SW 1271 (cell line): ENCODE results near the gene CD47.

Experiments
- DNase-seq, 2 experiments: peaks; one replicate each; lab custom pipeline; 2025; lab: John Stamatoyannopoulos, UW

The CD47 gene

GRCh38 chr3:108013141-108014055 lies 77.4 kb downstream of the CD47 start:
- DNase-seq: no peak

DNA sequence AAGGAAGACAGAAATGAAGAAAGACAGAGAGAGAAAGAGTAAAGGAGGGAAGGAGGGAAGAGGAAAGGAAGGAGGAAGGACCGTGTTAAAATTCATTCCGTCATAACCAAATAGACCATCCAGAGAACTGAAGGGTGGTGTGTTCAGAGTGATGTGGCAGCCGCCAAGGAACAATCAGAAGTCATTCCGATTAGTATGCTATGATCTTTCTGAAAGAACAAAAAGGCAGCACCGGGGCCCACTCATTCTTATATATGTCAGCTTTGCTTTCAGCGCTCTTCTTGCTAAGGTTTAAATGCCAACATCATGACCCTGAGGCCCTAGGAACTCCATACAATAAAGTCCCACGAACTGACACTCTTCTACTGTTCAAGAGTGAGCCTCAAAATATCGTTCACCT lies 78.5 kb downstream of the CD47 start:
- DNase-seq: no peak

DNA sequence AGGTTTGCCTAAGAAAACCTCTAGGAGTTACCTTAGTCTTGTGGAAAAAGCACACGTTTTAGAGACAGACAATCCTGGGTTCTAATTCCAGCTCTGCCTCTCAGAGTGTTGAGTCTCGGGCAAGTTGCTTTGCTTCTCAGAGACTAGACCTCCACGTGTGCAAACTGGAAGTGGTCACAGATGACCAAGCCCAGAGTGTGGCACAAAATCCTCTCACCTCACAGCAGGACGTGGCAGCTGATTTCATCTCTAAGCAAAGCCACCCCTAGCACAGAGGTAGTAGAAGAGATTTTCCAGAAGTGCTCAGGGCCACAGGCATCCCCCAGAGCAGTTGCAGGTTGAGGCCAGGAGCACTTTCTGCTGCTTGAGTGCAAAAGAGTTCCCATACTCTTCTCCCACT lies 79.2 kb downstream of the CD47 start:
- DNase-seq: no peak

GRCh38 chr3:108008931-108009639 lies 81.7 kb downstream of the CD47 start:
- DNase-seq: no peak

DNA sequence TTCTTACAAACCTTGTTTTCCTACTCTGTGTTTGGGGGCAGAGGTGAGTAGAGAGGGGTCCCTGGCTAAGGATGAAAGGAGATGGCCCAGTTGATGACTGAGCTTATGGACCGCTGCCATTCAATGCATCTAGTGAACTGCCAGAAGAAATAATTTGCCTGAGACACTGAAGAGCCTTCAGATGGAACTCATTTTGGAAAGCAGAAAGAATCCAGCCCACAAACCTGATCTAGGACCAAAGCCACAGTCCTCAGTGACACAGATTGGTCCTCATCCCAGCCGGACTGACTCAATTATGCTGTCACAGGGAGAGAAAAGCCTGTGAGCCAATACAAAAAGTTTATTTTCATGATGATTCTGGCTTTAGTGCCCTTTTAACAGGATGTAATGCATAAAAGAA lies 82.7 kb downstream of the CD47 start:
- no peak for DNase-seq

- no peak for DNase-seq
Measured at GRCh38 chr3:108006881-108007331, 83.9 kb downstream of the CD47 start.

GRCh38 chr3:108006077-108006771 lies 84.6 kb downstream of the CD47 start:
- DNase-seq: no peak

DNA sequence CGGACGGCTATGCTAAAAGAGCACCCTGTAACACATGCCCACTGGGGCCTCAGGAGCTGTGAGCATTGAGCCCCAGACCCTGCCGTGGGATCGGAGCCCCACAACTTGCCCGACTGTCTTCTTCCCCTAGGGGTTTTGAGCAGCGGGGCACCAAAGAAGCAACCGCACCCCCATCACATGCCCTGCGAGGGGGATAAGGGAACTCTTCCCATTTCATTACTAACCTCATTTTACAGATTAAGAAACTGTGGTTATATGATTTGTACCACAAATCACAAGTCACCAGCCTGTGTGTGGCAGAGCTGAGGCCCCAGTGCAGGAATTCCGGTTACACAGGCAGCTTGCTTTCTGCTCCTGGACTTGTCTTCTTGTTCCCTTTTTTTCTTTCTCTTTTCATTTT lies 86.2 kb downstream of the CD47 start:
- no peak for DNase-seq

- DNase-seq: no peak
Measured at GRCh38 chr3:108001457-108001856, 89.4 kb downstream of the CD47 start.

DNA sequence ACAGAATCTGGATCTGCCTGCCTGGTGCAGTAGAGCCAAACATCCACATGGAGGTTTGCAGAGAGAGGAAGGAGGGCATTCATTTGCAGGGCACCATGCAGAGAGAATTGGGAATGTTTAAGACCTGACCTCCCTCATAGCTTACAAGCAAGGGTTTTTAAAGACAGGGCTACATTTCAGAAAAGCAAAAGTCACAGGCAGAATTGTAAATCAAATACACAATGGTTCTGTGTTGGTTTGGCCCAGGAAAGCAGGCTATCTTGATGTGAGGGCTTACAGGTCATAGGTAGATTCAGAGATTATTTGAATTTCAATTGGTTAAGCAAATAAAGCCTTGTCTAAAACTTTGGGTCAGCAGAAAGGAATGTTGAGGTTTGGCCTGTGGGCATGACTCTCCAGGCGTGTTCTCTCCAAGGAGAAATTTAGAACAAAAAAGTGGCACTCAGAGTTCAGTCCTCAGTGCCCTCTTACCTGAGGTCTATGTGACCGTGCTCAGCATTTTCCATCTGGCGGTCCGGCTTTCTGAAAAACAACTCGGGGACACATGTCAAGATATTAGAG lies 91.5 kb downstream of the CD47 start:
- no peak for DNase-seq

- no peak for DNase-seq
Measured at GRCh38 chr3:107997671-107998070, 93.2 kb downstream of the CD47 start.

DNA sequence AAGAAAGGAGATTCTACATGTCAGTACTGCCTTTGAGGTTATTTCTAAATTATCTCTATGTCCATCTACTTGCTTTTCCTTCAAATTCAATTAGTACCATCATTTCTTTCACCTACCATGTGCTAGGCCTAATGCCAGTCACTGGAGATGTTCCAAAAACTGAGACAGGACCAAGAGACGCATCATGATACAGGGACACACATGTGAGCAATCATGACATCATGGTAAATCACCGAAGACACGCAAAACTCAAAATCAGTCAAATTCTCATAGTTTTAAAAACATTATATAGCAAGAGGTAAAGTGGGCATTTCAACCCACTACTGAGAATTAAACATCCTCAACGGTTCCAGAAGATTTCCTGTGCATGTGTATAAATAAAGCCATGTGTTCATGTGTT lies 95.0 kb downstream of the CD47 start:
- no peak for DNase-seq

GRCh38 chr3:107994956-107995715 lies 95.7 kb downstream of the CD47 start:
- no peak for DNase-seq

DNA sequence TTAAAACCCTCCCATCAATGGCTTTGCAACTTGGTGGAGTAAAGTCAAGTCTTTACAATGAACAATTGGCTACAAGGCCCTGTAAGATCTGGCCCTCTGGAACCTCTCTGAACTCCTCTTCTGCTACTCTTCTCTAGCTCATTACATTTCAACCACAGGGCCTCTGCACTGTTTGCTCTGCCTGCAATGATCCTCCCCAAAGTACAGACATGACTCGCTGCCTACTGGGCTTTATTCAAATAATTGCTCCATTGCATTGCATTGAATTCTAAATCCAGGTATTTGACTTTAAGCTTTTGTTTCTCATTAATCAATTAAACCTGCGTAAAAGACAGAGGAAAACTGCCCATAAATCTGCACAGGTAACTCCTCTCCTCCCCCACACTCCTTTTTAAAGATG lies 96.7 kb downstream of the CD47 start:
- no peak for DNase-seq

DNA sequence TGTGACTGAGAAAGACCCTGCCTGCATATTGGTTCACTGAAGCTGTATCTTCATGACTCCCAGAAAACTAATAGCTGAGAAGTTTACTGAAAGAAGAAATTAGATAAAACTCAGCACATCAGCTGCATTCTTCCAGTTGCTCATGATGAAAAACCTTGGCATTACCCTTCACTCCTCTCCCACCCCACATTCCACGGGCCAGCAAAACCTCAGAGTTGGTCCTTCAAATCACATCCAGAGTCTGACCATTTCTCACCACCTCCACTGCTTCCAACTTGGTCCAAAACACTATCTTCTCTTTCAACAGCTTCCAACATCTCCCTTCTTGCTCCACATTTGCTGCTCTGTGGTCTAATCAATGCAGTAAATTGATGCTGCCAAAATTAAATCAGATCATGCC lies 97.1 kb downstream of the CD47 start:
- no peak for DNase-seq
